Keratinocyte (primary cell): ENCODE results near the gene MUC13. TPM values are rescaled to one million over a fixed set of nuclear protein-coding genes. Genes with fewer than 3 reads are reported as not detected.

Source experiments
- DNase-seq: peaks from one replicate; pipeline ENCODE4 v3.0.0-alpha.2; 2011; ENCODE audit warnings: low read depth, missing footprints, low spot score
- FAIRE-seq: peaks from 2 replicates; lab custom pipeline; 2011; peaks lifted over from hg19 to GRCh38; lab: Jason Lieb, UNC
- H2AFZ ChIP-seq: 2 replicates; pipeline ENCODE4 v1.6.0; 2012; ENCODE audit warnings: low read length, control low read depth, inconsistent platforms; ENCODE audit not compliant: control insufficient read depth
- H3K27ac ChIP-seq: 2 replicates; pipeline ENCODE4 v1.5.1; 2011; ENCODE audit warnings: low read length; ENCODE audit not compliant: control insufficient read depth, insufficient read depth
- H3K27me3 ChIP-seq: 3 replicates; pipeline ENCODE4 v1.6.0; 2011; ENCODE audit warnings: low read length; ENCODE audit not compliant: control insufficient read depth, insufficient read depth; ENCODE audit errors: extremely low read depth
- H3K36me3 ChIP-seq, 2 experiments: 2 replicates in 1 of 2; 3 replicates in 1 of 2; pipeline ENCODE4 v1.5.1; 2011; ENCODE audit warnings: low read length in 2 of 2, mild to moderate bottlenecking in 1 of 2; ENCODE audit not compliant: control insufficient read depth in 2 of 2, insufficient read depth in 2 of 2; ENCODE audit errors: extremely low read depth in 1 of 2
- H3K4me1 ChIP-seq: 3 replicates; pipeline ENCODE4 v1.5.1; 2011; ENCODE audit warnings: low read length; ENCODE audit not compliant: control insufficient read depth, insufficient read depth; ENCODE audit errors: extremely low read depth
- H3K4me2 ChIP-seq: 3 replicates; pipeline ENCODE4 v1.6.0; 2011; ENCODE audit warnings: low read depth, low read length; ENCODE audit not compliant: control insufficient read depth, insufficient read depth; ENCODE audit errors: extremely low read depth
- H3K4me3 ChIP-seq, 3 experiments: fragments of 200-600 bp in 1 of 3; sonication (generic) in 1 of 3; 2 replicates in 2 of 3; 3 replicates in 1 of 3; pipeline ENCODE4 v1.5.1; 2011 to 2016; ENCODE audit warnings: low read length in 3 of 3, mild to moderate bottlenecking in 3 of 3, control low read depth in 2 of 3, inconsistent platforms in 1 of 3, low read depth in 1 of 3, mixed read lengths in 1 of 3, mixed run types in 1 of 3, moderate library complexity in 1 of 3; ENCODE audit not compliant: control insufficient read depth in 2 of 3, insufficient read depth in 2 of 3; ENCODE audit errors: extremely low read depth in 1 of 3
- H3K79me2 ChIP-seq: 2 replicates; pipeline ENCODE4 v1.6.0; 2012; ENCODE audit warnings: low read length; ENCODE audit not compliant: control insufficient read depth, insufficient read depth
- H3K9ac ChIP-seq: 3 replicates; pipeline ENCODE4 v1.6.0; 2011; ENCODE audit warnings: low read length; ENCODE audit not compliant: control insufficient read depth, insufficient read depth; ENCODE audit errors: extremely low read depth
- H3K9me1 ChIP-seq: 3 replicates; pipeline ENCODE4 v1.6.0; 2011; ENCODE audit warnings: low read length; ENCODE audit not compliant: control insufficient read depth, insufficient read depth; ENCODE audit errors: extremely low read depth
- H3K9me3 ChIP-seq: 2 replicates; pipeline ENCODE4 v1.5.1; 2012; ENCODE audit warnings: low read depth, low read length; ENCODE audit not compliant: control insufficient read depth
- H4K20me1 ChIP-seq: 3 replicates; pipeline ENCODE4 v1.6.0; 2011; ENCODE audit warnings: low read length; ENCODE audit not compliant: control insufficient read depth, insufficient read depth; ENCODE audit errors: extremely low read depth
- EZH2 ChIP-seq: IDR thresholded peaks from one replicate; pipeline ENCODE4 v1.6.1; 2012; ENCODE audit warnings: inconsistent platforms, mild to moderate bottlenecking, low read length, moderate library complexity
- dilution Hi-C: fragments of 300-500 bp; cut with MboI; formaldehyde crosslinking; loops from one replicate; pipeline ENCODE4 v1.7.0; 2020; ENCODE audit warnings: low sequenced_read_pairs; ENCODE audit not compliant: extremely low pct_ligation_motif_present
- polyA plus RNA-seq, 5 experiments: library from polyadenylated mRNA; depleted of rRNA in 3 of 5; stranded (reverse) in 3 of 5; stranded (forward) in 1 of 5; unstranded in 1 of 5; fragments of >200 nt; gene quantifications; 1 replicate in 1 of 5; 2 replicates in 3 of 5; 3 replicates in 1 of 5; pipeline versions ENCODE4 v1.2.1 to v1.2.3, GENCODE V29; 2011 to 2012; ENCODE audit warnings: missing spikeins in 2 of 5, low read depth in 1 of 5, low replicate concordance in 1 of 5
- TF ChIP-seq, protein P1 (sequence below), 3 experiments: IDR thresholded peaks in 1 of 3; conservative IDR thresholded peaks in 1 of 3; optimal IDR thresholded peaks in 1 of 3; 2 replicates in 2 of 3; 3 replicates in 1 of 3; pipeline versions ENCODE3 to v1.5.1; 2011; ENCODE audit warnings: low read length in 3 of 3, mild to moderate bottlenecking in 3 of 3, moderate library complexity in 2 of 3, control low read depth in 1 of 3, inconsistent platforms in 1 of 3; ENCODE audit not compliant: insufficient read depth in 2 of 3; ENCODE audit errors: extremely low read depth in 1 of 3

Gene MUC13
- polyA plus RNA-seq, 1 donor (not counting 4 experiments of a cell fraction or from before 2014, with no cell fraction given) = not detected

DNA sequence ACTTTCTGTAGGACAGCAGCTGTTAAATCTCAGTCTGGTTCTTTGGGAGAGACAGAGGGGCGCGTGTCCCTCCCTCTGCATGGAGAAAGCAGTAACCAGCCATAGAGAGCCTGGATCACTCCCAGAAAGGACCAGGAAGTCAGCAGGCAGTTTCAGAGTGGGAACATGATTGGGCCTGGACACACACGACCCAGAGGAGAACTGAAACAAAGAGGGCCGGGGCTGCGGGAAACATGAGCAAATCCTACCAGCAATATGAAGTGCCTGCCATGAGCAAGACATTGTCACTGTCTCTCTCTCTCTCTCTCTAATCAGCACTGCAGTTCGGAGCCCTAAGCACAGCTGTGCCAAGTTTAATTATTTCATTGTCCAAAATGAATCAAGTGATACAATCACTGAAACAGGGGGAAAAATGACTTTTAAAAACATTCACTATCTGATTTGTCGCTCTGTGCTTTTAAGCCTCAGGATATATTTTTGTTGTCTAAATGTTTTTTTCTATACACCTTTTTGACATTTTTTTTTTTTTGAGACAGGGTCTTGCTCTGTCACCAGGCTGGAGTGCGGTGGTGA is 17.6 kb downstream of the MUC13 start:
- dilution Hi-C loops = no loop called here
- TF ChIP-seq, protein P1, sequence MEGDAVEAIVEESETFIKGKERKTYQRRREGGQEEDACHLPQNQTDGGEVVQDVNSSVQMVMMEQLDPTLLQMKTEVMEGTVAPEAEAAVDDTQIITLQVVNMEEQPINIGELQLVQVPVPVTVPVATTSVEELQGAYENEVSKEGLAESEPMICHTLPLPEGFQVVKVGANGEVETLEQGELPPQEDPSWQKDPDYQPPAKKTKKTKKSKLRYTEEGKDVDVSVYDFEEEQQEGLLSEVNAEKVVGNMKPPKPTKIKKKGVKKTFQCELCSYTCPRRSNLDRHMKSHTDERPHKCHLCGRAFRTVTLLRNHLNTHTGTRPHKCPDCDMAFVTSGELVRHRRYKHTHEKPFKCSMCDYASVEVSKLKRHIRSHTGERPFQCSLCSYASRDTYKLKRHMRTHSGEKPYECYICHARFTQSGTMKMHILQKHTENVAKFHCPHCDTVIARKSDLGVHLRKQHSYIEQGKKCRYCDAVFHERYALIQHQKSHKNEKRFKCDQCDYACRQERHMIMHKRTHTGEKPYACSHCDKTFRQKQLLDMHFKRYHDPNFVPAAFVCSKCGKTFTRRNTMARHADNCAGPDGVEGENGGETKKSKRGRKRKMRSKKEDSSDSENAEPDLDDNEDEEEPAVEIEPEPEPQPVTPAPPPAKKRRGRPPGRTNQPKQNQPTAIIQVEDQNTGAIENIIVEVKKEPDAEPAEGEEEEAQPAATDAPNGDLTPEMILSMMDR (optimal IDR thresholded peaks at IDR 0.05 in 1 of 3, IDR thresholded peaks at IDR 0.05 in 1 of 3, conservative IDR thresholded peaks at IDR 0.05 in 1 of 3; ENCODE audit: extremely low read depth in 1 of 3, insufficient read depth in 2 of 3, low read length in 3 of 3) = no peak
- no peak for TF ChIP-seq EZH2
- DNase-seq = no peak
- no peak overlapping the region for H3K9ac ChIP-seq
- peaks cover 7% of the 10 kb centered on the region for H3K27me3 ChIP-seq
- no peaks in the 10 kb centered on the region for H4K20me1 ChIP-seq
- no peaks in the 10 kb centered on the region for H3K9me1 ChIP-seq
- no peak overlapping the region for H3K27ac ChIP-seq
- H3K9me3 ChIP-seq = no peaks in the 10 kb centered on the region
- no peaks in the 10 kb centered on the region for H3K4me1 ChIP-seq
- no peak overlapping the region for H3K4me2 ChIP-seq
- H3K36me3 ChIP-seq = no peaks in the 10 kb centered on the region
- no peaks in the 10 kb centered on the region for H3K79me2 ChIP-seq
- H3K4me3 ChIP-seq = no peak overlapping the region
- H2AFZ ChIP-seq = no peak overlapping the region
- FAIRE-seq = no peak

DNA sequence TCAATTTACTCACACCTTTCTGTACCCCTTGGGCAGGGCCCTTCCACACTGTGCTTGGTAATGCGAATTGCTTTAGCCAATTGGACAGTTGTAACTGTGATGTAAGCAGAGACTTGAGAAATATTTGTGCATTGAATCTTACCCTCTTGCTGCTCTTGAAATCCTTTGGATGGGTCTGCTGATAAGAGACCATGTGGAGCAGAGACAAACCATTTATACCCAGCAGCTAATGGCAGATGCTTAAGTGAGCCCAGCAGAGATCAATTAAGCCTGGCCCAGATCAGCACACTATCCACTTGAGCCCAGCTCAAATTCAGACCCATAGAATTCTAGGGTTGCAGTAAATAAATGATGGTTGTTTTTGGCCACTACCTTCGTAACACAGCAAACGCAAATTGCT is 19.3 kb downstream of the MUC13 start:
- DNase-seq (no peak), FAIRE-seq (no peak)
- Histone ChIP-seq H3K4me1 (no peaks in the 10 kb centered on the region), H3K27ac (no peak overlapping the region), H3K36me3 (no peaks in the 10 kb centered on the region), H3K9ac (no peak overlapping the region), H3K4me2 (no peak overlapping the region), H3K27me3 (peaks cover 4% of the 10 kb centered on the region), H3K79me2 (no peaks in the 10 kb centered on the region), H3K9me3 (no peaks in the 10 kb centered on the region), H4K20me1 (no peaks in the 10 kb centered on the region), H3K9me1 (no peaks in the 10 kb centered on the region), H2AFZ (no peak overlapping the region), H3K4me3 (no peak overlapping the region)
- dilution Hi-C loops = no loop called here
- TF ChIP-seq, protein P1 (optimal IDR thresholded peaks at IDR 0.05 in 1 of 3, IDR thresholded peaks at IDR 0.05 in 1 of 3, conservative IDR thresholded peaks at IDR 0.05 in 1 of 3; ENCODE audit: extremely low read depth in 1 of 3, insufficient read depth in 2 of 3, low read length in 3 of 3) = no peak
- TF ChIP-seq EZH2 = no peak
